NCI-H1694 (cell line): ENCODE measurements around the gene PCSK1N.
"Not testable (repeated sequence)": the region's sequence is repeated elsewhere in the genome, so short reads cannot be mapped to it uniquely, and the experiment has no call there.

ENCODE experiments used
- DNase-seq: peaks from one replicate; lab custom pipeline; 2025; lab: John Stamatoyannopoulos, UW

PCSK1N gene, protein sequence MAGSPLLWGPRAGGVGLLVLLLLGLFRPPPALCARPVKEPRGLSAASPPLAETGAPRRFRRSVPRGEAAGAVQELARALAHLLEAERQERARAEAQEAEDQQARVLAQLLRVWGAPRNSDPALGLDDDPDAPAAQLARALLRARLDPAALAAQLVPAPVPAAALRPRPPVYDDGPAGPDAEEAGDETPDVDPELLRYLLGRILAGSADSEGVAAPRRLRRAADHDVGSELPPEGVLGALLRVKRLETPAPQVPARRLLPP

DNA sequence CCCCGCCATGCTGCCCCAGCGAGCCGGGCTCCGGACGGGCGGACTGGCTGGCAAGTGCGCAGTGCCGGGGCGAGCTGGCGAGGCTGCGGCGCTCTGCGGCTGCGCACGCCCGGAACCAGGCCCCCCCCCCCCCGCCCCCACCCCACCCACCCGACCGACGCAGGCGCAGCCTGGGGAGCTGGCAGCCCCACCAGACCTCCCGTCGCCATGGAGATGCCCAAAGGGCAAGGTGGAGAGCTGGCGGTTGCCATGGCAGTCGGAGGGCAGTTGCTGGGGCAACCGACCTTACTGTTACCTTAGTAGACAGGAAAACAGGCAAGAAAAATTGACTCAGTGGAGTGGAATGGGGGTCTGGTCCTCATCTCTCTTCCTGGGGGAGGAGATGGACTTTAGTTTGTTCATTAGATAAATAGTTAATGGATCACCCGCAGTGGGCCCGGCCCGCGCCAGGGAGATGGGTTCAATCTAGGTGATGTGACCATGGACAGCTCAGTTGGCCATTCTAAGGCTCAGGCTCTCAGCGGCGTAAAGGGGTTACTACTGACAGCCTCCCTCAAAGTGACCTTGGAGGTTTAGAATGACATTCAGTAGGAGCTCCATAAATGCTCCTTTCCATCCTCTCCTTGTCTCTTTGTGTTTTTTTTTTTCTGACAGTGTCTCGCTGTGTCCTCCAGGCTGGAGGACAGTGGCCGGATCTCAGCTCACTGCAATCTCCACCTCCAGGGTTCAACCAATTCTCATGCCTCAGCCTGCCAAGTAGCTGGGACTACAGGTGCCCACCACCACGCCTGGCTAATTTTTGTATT, at the start of gene PCSK1N:
Gene PCSK1N, minus strand, starts transcription at position 87 of the 806 bp plus-strand sequence. Its CDS starts 78 bp downstream, at position 9.
- DNase-seq, result peak; percentile 17

DNA sequence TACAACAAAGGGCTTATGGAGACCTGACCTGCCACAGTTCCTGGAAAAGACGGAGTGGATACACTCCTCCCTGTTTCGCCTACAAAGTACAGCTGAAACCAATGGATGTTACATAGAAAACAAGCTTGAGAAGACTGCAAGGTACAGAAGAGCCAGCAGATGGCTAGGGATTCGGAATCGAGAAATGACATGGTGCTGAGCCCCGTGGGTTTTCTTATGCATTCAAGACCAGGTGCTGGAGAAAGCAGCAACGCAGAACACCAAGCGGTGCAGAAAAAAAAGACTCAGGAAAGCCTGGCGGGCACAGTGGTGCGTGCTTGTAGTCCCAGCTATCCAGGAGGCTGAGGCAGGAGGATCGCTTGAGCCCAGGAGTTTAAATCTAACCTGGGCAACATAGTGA, 48.3 kb upstream of the PCSK1N start:
- DNase-seq, result no peak

DNA sequence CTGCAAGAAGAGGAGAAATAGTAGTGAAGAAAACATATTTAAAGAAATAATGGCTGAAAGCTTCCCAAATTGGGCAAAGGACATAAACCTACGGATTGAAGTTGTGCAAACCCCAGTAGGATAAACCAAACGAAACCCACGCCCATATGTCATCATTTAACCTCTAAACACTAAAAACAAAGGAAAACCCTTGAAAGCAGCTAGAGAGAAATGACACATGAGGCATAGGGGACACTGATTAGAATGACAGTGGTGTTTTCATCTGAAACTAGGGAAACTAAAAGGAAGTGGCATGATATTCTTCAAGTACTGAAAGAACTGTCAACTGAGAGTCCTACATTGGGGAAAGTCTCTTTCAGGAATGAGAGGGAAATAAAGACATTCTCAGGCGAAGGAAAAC, 41.5 kb upstream of the PCSK1N start:
- not testable (repeated sequence) for DNase-seq

DNA sequence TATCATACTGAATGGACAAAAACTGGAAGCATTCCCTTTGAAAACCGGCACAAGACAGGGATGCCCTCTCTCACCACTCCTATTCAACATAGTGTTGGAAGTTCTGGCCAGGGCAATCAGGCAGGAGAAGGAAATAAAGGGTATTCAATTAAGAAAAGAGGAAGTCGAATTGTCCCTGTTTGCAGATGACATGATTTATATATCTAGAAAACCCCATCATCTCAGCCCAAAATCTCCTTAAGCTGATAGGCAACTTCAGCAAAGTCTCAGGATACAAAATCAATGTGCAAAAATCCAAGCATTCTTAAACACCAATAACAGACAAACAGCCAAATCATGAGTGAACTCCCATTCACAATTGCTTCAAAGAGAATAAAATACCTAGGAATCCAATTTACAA, 36.6 kb upstream of the PCSK1N start:
- not testable (repeated sequence) for DNase-seq

DNA sequence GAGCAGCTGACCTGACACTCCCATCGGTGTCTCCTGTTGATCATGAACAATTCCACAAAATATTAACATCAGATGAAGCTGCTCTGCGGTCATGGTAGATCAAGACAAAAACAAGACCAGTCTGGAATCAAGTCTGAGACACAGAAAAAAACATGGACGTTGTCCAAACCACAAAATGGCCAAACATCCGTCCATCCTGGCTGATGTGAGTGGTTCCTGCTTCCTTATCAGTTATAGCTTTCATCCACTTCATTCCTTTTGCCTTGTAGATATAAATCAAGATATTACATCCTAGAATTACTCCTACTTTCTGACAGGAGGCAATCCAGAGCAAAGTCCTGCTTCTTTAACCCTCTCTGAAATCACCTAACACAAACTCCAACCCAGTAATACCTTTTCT, 28.8 kb upstream of the PCSK1N start:
- no peak for DNase-seq

DNA sequence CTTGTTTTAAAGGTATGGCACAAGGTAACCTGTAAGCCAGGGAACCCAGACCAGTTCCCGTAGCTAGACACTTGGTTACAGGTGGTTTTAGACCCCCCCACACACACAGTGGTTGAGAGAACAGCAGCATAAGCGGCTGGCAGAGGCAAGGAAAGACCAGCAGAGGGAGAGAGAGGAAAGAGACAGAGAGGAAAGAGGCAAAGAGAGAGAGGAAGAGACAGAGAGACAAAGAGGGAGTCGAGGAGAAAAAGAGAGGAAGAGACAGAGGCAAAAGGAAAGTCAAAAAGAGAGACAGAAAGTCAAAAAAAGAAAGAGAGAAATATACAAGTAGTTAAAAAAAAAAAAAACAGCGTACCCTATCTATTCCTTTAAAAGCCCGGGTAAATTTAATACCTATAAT, 19.5 kb upstream of the PCSK1N start:
- no peak for DNase-seq

DNA sequence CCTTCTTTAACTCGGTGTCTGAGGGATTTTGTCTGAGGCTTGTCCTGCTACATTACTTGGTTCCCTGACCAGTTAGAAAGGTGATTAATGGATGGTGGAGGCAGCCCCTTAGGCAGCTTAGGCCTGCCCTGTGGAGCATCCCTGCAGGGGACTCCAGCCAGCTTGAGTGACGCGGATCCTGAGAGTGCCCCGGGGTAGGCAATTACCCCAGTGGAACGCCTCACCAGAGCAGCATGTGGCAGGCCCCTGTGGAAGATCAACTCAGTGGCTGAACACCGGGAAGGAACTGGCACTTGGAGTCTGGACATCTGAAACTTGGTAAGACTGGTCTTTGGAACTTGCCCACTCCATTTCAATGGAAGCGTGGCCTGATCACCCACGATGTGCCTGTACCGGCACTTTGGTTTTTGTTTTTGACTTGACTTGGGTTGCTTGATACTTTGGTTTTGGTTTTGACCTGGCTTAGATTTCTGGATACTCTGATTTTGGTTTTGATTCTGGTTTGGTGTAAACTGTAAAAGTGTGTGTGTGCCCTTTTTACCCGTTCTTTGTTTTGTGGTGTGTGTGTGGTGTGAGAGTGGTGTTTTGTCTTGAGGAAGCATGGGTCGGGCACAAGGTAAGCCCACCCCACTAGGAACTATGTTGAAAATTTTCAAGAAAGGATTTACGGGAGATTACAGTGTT, 18.9 kb upstream of the PCSK1N start:
- DNase-seq, result not testable (repeated sequence)

DNA sequence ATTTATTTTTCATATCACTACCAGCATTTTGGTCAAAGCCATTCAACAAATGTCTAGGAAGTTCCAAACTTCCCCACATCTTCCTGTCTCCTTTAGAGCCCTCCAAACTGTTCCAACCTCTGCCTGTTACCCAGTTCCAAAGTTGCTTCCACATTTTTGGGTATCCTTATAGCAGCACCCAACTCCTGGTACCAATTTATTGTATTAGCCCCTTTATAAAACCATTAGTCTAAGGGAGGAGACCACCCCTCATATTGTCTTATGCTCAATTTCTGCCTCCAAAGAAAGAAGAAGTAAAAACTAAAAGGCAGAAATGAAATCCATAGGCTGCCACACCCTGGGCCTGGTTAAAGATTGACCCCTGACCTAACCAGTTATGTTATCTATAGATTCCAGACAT, 18.1 kb upstream of the PCSK1N start:
- not testable (repeated sequence) for DNase-seq

DNA sequence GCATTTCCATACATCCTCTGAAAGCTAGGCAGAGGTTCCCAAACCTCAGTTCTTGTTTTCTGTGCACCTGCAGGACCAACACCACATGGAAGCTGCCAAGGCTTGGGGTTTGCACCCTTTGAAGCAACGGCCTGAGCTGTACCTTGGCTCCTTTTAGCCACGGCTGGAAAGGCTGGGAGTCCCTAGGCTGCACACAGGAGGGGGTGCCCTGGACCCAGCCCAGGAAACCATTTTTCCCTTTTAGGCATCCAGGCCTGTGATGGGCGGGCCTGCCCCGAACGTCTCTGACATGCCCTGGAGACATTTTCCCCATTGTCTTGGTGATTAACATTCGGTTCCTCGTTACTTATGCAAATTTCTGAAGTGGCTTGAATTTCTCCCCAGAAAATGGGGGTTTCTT, 17.4 kb upstream of the PCSK1N start:
- no peak for DNase-seq

DNA sequence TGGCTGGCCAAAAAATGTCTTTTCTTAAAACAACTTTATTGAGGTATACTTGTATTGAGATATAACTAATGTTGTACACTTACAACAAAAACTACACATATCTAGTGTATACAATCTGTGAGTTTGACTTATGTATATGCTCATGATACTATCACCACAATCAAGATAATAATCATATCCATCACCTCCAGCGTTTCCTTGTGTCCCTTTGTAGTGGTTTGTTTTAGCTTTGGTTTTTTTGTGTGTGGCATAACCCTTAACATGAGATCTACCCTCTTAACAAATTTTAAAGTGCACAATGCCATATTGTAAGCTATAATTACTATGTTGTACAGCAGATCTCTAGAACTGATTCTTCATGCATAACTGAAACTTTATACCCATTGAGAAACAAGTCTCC, 13.4 kb upstream of the PCSK1N start:
- no peak for DNase-seq

DNA sequence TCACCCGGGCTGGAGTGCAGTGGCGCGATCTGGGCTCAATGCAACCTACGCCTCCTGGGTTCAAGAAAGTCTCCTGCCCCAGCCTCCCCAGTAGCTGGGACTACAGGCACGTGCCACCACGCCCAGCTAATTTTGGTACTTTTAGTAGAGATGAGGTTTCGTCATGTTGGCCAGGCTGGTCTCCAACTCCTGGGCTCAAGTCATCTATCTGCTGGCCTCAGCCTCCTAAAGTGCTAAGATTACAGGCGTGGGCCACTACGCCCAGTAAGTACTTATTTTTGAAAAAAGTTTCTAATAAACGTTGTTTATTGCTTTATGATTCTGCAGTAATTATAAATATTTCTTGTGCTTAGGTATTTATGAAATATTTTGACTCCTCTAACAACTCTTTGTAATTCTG, 4.3 kb upstream of the PCSK1N start:
- DNase-seq, result no peak

DNA sequence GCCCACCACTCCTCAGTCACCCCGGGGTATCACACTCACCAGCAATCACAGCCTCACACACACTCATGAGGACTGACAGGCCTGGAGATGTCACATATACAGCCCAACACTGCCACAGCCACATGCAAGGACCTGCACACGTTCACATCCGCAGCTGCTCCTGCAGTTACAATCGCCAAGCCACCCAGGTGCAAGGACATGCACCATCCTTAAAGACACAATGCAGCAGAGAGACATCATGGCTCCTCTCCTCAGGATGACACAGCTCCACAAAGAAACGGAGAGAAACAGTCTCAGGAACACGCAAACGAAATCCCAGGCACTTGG, 1.1 kb downstream of the PCSK1N start:
- no peak for DNase-seq

DNA sequence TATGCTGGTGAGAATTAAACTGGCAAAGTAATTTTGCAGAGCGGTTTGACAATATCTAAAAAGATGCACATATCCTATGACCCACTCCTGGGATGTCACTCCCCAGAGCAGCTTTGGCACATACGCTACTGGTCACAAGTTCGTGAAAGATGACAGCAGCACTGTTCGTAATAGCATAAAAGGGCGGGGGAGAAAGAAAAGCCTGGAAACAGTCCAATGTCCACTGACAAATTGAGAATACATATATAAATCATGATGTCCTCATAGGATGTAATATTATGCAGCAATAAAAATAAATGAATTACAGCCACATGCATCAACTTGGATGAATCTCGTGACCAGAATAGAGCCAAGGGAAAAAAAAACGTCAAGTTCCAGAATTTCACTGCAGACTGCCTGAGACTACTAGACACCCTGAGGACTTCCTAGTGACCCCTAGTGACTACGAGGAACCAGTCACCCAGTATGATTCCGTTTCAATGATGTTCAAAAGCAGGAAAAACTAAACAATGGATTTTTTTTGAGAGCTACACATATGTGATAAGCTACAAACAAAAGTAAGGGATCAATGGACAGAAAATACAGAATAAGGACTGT, 1.8 kb downstream of the PCSK1N start:
- DNase-seq, result no peak

DNA sequence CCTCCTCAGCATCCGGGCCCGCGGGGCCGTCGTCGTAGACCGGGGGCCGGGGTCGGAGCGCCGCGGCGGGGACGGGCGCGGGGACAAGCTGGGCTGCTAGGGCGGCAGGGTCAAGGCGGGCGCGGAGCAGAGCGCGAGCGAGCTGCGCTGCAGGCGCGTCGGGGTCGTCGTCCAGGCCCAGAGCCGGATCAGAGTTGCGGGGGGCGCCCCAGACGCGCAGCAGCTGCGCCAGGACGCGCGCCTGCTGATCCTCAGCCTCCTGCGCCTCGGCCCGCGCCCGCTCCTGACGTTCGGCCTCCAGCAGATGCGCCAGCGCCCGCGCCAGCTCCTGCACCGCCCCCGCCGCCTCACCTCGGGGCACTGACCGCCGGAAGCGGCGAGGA, 3.5 kb downstream of the PCSK1N start:
- DNase-seq, result no peak

DNA sequence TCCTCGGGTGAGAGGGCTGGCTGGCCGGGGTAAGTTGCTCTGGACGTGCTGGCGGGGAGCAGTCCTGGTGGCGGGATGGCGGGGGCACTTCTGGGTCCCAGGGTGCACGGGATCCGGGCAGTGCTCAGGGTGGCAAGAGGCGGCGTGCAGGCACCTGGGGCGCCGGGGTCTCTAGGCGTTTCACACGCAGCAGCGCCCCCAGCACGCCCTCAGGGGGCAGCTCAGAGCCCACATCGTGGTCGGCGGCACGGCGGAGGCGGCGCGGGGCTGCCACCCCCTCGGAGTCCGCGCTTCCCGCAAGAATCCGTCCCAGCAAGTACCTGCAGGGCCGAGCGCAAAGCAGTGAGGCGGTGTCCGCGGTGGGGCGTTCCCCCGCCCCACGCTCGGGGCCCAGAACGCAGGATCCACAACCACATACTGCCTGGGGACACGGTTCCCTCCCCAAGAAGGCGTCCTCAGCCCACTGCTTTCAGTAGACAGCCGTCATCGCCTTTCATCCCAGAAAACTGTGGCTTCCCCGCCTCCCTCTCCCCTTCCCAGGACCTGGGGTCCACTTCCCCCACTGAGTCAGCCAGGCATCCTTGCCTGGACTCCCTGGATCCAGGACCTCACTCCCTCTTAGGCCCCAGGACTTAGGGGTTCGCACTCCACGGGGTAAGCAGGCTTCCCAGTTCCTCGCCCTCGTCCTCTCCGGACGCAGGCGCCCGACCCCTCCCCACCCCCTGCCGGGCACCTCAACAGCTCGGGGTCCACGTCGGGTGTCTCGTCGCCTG, 4.1 kb downstream of the PCSK1N start:
- DNase-seq, result no peak

DNA sequence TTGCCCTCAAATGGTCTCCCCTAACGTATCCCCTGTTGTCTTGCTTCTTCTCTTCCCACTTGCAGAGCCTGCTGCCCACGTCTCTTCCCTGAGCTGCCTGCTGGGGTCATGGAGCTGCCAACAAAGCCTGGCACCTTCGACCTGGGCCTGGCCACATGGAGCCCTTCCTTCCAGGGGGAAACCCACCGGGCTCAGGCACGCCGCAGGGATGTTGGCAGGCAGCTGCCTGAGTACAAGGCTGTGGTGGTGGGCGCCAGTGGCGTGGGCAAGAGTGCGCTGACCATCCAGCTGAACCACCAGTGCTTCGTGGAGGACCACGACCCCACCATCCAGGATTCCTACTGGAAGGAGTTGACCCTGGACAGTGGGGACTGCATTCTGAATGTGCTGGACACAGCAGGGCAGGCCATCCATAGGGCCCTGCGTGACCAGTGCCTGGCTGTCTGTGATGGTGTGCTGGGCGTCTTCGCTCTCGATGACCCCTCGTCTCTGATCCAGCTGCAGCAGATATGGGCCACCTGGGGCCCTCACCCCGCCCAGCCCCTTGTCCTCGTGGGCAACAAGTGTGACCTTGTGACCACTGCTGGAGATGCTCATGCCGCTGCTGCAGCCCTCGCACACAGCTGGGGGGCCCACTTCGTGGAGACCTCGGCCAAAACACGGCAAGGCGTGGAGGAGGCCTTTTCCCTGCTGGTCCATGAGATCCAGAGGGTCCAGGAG, 6.2 kb downstream of the PCSK1N start:
- no peak for DNase-seq

DNA sequence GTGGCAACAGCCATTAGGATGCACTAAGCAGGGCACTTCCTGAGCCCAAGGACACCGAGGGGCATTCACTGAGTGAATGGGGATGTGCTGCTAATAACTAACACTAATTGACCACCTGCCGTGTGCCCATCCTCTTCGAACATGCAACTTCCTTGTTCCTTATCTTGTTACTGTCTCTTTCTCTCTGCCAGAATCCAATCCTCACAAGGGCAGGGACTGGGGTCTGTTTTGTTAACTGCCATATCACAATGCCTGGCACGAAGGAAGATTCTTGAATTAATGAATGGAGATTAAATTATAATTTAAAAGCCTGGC, 7.8 kb downstream of the PCSK1N start:
- DNase-seq, result no peak

DNA sequence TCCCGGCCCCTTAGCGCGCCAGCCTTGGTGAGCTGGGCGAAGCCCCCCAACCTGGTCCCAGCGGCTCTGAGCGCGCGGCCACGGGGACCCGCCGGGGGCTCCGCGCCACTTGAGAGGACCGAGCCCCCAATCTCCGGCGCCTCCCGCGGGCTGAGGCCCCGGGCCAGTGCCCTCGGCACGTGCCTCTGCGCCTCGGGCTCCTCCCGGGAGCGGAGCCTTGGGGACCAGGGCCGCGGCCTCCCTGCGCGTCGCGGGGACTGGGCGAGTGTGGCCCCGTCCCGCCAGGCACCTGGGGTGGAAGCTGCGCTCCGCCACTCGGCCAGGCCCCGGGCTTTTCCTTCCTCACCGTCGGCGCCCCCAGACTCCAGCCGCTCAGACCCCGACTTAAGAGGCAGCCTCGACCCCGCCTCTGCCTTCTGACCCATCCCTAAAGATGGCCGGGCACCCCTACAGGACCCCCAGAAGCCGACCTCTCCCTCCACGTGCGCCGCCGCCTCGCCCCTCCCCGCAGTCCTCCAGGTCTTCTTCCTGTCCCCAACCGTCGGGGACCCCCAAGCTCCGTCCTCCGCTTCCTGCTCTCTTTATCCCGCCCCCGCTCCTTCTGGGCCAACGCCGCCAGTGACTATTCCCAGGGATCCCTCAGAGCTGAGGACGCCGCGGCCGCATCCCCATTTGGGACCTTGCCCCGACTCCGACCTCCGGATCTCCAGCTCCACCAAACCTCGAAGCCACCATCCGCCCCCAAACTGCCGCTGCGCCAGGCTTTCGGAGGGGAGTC, 8.3 kb downstream of the PCSK1N start:
- no peak for DNase-seq

DNA sequence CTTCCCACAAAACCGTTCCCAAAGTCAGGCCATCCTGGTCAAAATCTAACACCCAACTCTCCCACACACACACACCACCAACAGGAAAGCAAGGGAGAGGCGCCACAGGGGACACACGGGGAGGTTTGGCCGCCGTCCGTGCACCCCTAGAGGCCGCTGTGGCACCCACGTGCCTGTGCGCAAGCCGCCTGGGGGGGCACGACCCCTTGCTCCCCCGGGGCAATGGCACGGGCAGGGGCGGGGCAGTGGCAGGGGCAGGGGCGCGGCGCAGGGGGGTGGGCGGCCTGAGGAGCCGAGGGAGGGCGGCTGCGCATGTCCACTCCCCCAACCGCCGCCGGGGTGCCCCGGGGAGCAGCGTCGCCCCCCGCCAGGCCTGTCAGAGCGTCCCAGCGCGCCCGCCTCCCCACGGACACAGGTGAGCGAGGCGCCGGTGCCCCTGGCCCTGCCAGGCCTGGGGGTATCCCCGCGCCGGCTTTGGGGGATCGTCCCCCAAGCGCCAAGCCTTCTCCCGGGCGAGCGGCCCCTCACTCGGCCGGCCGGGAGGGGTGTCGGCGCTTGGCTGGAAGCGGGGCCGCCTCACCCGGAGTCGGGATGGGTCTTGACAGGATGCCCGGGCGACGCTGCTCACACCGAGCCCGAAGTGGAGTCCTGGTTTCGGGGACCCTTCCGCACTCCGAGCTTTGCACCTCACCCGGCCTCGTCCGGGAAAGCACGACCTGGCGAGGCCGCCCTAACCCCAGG, 9.1 kb downstream of the PCSK1N start, which contains the start of gene ERAS:
Gene ERAS, plus strand, starts transcription at position 379 of the 741 bp plus-strand sequence. CDS start 2,611 bp downstream, outside the sequence.
- DNase-seq, result no peak

DNA sequence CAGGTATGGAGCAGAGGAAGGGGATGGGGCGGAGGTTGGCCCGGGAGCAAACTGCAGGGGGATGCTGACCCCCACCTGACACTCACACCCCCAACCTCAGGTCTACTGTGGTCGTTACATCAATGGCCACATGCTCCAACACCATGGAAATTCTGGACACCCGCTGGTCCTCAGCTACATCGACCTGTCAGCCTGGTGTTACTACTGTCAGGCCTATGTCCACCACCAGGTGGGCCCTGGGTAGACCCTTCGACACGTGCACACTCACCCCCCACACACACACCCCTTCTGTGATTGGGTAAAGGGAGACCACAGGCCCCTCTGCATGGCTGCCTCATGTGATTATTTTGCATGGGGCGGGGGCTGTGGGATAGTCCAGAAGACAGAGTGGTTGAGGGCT, 11.3 kb downstream of the PCSK1N start:
- no peak for DNase-seq
